Endothelial cell of hepatic sinusoid (primary cell): ENCODE data around the gene HYAL2.
"Not testable (repeated sequence)": the region's sequence is repeated elsewhere in the genome, so short reads cannot be mapped to it uniquely, and the experiment has no call there.

Experiments used
- in situ Hi-C: cut with HindIII; loops from 2 replicates; pipeline ENCODE4 v1.10.0; 2017; ENCODE audit warnings: low sequenced_read_pairs

HYAL2 gene

DNA sequence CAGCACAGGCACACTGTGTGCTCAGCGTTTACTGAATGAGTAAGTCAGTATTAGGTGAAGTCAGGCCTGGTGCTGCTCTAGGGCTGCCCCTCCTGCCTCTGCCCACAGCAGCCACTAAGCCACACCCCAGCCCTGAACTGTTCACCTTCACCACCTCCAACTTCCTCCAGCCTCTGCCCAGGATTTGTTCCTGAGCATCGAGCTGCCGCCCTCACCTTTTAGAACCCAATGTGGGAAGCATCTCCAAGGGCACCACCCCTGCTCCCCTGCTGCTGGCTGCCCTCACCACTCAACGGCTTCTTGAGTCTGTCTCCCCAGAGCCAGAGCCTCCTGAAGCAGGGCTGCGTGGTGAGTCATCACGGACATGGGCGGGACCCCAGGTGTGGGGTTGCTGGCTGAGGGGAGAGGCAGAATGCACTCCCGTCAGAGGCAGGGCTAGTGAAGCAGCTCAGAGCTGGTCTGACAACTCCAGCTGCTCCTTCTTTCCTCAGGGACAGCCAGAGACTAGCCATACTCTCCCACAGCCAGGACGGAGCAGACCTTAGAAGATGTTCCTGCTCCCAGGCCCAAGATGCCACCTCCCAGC is 5.8 kb downstream of the HYAL2 start:
- in situ Hi-C loops: no loop called here

DNA sequence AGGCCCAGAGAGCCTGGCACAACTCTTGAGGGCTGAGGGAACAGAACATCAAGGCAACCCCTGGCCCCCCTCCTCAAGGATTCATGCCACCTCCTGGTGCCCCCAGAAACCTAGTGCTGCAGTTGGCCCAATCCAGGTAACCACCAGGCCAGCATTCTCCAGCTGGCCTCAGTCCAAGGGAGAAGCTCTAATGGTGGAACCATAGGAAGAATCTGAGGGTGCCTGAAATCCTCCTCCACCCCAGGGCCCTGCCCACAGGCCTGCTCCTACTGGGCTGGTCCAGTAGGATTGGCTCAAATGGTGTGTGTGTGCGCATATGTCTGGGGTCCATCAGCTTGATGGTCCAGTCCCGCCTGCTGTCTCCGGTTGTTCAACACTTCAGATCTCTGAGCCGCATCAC is 7.7 kb downstream of the HYAL2 start:
- in situ Hi-C loops: no loop called here

DNA sequence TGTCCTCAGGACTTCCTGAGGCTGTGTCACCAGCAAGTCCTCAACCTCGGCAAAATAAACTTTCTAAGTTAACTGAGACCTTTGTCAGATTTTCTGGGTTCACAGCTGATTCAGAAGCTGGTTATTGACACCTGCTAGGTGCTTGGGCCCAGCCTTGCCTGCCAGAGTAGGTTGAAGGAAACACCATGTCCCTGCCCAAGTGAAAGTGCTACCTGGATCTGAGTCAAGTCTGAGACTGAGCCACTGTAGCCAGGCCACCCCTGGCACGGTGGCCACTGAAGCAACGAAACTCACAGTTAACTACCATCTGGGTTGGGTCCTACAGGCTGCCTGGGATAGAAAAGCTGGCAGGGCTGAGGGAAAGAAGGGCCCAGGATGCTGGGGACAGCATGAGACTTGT is 8.2 kb downstream of the HYAL2 start:
- in situ Hi-C loops: no loop called here

DNA sequence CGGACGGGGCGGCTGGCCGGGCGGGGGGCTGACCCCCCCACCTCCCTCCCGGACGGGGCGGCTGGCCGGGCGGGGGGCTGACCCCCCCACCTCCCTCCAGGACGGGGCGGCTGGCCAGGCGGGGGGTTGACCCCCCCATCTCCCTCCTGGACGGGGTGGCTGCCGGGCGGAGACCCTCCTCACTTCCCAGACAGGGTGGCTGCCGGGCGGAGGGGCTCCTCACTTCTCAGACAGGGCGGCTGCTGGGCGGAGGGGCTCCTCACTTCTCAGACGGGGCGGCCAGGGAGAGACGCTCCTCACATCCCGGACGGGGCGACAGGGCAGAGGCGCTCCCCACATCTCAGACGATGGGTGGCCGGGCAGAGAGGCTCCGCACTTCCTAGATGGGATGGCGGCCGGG is 10.5 kb downstream of the HYAL2 start:
- in situ Hi-C loops: not testable (repeated sequence)

DNA sequence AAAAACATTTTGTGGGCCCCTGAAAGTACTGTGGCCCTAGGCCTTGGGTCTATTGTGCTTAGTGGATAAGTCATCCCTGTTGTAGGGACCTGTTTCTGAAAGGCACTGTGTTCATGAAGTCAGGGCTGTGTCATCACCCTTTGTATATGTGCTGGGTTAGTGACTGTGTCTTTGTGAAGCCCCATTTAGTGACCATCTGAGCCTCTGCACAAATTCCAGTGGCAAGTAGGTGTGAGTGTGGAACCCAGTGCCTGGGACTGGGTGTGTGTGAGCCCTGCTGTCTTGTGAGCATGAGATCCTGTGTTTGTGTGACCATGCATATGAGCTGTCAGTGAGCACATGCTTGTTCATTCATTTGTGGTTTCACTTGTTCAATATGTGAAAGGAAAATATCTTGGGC is 17.9 kb downstream of the HYAL2 start:
- in situ Hi-C loops: no loop called here

DNA sequence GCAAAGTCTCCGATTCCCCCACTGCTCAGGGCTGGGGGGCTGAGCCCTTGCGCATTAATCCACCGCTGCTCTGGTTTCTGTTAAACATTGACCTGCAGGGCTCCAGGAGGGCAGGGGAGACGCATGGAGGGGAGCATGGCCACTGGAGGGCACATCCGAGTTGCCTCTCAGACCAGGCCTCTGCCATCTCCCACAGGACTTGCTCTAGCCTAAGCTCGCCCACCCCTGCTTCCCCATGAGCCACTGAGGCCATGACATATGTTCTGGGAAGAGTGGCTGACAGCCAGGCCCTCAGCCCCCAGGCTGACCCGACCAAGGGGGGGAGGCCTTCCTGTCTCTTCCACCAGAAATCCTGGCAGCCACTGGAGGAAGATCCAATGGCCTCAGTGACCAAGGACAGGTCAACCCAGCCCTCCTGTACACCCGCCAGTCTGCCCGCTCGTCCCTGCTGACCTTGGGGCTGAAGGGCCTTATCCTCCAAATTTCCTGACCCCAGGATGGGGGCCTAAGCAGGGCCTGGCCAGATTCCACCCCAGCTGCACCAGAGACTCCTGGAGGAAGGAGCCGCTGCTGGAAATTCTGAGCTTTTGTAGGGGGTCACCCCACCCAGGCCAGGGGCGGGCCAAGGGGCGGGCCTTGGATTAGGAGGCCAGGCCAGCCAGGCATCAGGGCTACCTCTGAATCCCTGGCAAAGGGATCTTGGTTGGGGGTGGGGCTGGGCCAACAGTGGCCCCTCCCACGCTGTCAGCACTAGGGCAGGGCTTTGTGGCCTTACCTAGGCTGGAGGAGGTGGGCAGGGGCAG is 19.3 kb downstream of the HYAL2 start, which contains the start of gene HYAL1:
Gene HYAL1, minus strand, starts transcription at position 562 of the 803 bp plus-strand sequence. CDS start 618 bp downstream, outside the sequence.
- in situ Hi-C loops: no loop called here

DNA sequence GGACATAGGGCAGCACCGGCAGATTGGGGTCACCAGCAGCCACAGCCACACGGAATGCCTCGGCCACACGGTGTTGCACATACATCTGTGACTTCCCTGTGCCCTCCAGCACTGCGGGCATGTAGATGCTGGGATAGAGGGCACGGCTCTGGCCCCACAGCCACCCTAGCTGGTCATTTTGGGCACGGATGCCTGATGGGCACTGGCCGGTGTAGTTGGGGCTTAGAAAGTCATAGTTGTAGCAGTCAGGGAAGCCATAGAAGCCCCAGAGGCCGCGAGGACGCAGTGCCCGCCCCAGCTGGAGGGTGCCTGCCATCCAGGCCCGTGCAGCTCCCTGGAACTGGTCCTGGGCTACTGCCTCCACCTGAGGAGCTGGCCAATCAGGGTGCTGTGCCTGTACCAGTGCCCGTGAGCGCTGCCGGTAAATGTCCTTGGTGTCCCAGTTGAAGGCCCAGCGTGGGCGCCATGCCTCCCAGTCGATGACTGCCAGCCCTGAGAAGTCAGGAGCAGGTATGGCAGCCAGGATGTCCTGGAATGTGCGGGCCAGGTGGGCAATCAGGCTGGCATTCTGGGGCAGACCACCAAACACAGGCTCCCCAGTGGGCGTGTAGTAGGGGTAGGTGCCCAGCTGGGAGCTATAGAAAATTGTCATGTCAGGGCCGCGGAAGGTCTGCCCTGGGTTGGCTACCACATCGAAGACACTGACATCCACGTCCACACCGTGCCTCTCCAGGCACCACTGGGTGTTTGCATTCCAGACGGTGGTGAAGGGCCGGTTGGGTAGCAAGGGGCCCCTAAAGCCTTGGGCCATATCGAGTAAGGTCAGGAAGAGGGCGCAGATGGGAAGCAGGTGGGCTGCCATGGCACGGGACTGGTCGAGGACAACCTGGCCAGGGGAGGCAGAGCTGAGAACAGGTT is 20.2 kb downstream of the HYAL2 start:
- in situ Hi-C loops: no loop called here

DNA sequence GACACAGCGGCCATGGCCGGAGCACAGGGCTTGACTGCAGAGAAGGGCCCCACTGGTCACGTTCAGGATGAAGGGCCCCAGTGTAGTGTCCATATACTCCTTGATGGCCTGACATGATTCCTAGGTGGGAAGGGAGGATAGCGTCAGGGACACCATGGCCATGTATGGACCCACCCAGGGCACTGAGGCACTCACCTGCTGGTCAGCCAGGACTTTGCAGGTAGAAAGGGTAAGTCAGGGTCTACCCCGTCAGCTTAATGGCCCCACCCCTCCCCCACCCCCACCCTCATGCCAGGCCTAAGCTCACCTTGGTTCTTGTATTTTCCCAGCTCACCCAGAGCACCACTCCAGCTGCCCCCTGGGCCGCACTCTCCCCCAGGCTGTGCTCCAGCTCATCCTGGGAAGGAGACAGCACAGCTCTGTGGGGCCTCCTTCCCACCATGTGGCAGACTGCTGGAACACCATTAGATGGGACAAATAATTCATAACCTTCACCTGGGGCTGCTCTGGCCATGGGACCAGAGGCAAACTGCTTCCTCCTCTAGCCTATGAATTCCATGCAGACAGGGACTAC is 21.8 kb downstream of the HYAL2 start:
- in situ Hi-C loops: no loop called here

DNA sequence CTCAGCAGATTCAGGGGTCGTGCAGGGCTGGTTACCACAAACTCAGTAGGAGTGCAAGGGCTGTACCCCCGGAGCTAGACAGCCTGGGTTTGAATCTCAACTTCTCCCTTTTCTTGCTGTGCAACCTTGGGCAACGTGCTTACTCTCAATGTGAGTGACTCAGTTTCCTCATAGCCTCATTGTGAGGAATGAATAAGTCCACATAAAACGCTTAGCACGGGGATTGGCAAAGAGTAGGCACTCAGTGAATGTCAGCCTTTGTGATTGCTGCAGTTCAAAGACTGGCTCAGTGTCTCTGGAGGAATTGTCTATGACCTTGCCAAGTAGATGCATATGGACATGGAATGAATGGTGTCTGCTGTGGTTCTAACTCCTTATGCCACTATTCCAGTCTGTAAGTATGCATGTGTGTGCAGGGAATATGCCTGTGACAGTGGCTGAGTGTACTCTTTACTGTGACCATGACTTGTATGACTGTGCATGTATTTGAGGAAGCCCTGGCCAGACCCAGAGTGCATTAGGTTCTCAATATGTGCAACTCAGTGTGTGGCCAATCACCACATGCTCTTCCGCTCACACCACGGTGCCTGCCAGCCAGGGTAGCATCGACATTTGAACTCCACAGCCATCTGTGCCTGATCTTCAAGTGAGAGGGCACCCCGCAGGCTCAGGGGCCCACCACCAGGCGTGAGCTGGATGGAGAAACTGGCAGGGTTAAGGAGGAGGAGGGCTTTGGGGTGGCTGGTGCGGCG is 22.4 kb downstream of the HYAL2 start:
- in situ Hi-C loops: no loop called here

DNA sequence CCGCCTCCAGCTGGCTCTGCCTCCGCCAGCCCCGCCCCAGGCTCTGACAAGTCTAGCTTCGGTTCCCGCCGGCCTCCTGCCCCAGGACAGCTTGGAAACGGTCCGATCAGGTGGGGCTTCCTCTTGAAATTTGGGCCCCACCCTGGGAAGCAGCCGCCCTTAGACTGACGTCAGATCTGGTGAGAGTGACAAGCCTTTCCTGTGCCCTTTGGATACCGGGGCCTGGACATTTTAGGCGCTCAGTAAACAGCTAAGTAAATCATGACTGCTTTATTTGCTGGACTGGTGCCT is 23.0 kb downstream of the HYAL2 start:
- in situ Hi-C loops: no loop called here

DNA sequence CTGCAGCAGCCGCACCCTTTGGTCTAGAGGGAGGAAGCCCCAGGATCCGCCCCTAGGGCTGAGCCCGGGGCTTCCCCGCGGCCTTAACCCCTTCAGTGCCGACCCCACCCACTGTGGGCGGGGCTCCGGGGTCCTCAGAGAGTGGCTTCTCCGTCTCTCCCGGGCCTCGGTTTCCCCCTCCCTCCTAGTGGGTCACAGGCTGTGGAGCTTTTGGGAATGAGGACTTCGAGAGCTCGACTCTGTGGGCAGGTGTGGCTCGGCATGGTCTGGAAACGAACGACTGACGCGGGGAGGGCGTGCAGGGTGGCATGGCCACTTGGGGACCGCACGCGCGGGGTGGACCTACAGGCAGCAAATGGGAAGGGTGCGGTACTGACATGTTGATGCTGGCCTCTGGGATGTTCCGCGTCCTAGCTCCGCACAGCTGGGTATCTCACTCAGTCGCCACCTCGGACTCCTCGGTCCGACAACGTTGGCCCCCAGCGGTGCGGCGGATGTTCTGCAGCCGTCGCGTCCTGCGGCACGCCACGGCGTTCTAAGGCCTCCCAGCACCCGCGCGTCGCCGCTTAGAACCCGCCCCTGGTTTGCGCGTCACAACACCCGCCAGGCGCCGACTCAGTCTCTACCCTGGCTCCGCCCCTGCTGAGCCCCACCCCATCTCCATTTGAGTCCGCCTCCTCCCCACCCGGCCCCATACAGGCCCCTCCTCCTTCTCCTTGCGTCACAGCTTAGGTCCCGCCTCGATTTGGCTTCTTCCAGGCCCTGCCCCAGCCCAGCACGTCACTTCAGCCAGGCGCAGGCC is 23.5 kb downstream of the HYAL2 start, which contains the start of the genes HYAL3 and NAA80:
Gene HYAL3, minus strand, starts transcription at position 570 of the 802 bp plus-strand sequence. CDS start 3,803 bp downstream, outside the sequence.
Gene NAA80, minus strand, starts transcription at position 570 of the 802 bp plus-strand sequence. CDS start 1,942 bp downstream, outside the sequence.
- in situ Hi-C loops: no loop called here

DNA sequence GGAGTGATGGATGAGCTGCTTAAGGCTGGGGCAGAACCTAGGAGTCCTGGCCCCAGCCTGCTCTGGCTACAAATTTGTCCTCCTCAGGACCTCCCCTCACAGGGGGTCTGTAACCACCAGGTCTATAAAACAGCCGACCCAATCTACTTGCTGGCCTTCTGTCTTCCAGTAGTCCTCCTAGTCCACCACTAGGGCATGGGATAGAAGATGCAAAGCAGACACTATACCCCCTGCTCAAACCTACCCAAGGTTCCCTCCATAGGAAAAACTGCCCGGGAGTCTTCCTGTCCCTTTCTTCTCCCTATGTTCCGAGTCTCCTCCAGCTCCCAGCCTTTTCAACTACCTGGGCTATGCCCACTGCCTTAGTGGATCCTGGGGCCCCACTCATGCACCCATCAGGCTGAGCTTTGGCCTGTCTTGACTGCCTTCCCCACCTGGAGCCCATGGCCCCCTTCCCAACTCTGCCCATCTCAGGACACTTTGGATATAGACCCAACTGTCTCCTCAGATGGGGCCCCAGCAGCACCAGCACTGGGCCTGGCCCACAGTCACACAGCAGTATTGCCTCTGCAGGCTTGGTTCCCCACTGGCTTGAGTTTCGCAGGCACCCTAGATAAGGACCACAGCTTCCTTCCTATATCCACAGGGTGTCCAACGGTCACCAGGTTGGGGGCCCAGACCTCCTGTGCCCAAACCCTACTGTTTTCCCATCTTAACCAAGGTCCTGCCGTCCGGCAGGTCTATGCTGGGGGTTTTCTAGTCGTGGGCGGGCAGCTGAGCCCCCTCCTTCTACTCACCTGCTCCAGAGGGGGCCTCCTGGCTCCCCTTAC is 24.4 kb downstream of the HYAL2 start:
- in situ Hi-C loops: no loop called here

DNA sequence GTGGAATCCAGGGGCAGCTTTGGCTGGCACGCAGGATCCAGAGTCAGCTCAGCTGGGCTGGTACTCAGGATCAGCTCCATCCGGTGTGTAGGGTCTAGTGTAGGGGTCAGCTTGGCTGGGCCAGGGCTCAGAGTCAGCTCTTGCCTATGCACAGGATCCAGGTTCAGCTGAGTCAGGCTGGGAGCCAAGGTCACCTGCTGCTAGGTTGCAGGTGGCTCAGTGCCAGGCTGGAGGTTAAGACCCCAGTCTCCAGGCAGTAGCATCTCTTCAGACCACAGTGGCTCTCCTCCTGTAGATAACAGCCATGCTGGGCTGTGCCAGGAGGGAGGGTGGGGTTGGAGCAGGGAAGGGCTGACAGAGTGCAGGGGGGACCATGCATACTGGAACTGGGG is 25.2 kb downstream of the HYAL2 start:
- in situ Hi-C loops: no loop called here

DNA sequence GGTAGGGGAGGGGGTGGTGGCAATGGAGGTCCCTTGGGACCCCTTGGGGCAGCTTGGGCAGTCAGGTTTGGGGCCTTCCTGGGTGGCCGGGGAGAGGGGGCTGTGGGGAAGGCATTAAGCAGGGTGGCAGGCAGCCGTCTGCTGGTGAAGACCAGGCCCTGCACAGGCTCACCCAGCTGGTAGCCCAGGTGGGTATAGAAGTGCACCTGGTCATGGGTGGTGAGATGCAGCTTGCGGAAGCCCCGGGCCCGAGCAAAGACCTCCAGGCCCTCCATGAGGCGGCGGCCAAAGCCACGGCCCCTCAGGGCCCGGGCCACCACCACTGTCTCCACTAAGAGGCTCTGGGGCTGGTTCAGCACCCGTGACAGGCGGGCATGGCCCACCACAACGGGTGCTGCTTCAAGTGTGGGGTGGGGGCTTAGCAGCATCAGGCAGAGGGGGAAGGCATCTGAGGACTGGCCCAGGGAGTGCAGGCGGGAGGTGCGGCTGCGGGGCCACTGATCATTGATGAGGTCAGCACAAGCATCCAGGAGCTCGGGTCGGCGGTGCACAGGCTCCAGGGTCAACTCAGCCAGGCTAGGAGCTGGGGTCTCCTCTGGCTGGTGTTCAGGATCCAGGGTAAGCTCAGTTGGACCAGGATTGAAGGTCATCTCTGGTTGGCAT is 25.7 kb downstream of the HYAL2 start:
- in situ Hi-C loops: no loop called here

DNA sequence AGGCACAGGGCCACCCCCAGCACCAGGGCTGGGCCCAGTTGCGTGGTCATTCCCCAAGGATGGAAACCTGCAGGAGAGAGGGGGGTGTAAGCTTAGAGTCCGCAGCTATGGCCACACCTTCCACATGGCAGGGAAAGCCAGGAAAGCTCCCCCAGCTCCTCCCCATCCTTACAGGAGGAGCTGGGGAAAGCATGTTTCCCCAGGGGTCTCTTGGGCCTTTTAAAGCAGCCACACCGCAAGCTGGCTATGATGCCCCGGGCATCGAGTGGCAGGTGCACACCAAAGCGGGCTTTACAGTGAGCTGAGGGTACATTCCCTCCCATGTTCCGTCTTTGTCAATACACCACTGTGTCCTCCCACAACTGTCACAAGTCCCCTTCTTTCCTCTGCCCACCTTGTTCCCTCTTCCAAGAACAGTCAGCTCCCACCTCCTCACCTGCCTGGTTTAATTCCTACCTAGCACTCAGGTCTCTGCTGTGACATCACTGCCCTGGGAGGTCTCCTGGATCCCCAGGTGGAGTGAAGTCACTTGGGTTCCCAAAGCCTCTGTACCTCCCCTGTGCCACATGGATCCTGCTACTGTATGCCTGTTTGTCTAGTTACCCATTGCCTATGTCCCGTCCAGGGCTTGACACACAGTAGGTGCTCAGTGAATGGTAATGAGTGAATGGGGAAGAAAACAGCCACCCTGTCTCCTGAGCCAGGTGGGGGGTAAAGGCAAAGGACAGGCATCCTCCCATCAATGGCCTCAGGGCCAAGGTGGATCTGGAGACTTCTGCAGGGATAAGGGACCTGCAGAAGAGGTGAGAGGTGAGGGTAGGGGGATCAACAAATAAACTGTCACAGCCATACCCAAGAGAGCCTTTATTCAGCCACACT is 26.8 kb downstream of the HYAL2 start:
- in situ Hi-C loops: no loop called here

DNA sequence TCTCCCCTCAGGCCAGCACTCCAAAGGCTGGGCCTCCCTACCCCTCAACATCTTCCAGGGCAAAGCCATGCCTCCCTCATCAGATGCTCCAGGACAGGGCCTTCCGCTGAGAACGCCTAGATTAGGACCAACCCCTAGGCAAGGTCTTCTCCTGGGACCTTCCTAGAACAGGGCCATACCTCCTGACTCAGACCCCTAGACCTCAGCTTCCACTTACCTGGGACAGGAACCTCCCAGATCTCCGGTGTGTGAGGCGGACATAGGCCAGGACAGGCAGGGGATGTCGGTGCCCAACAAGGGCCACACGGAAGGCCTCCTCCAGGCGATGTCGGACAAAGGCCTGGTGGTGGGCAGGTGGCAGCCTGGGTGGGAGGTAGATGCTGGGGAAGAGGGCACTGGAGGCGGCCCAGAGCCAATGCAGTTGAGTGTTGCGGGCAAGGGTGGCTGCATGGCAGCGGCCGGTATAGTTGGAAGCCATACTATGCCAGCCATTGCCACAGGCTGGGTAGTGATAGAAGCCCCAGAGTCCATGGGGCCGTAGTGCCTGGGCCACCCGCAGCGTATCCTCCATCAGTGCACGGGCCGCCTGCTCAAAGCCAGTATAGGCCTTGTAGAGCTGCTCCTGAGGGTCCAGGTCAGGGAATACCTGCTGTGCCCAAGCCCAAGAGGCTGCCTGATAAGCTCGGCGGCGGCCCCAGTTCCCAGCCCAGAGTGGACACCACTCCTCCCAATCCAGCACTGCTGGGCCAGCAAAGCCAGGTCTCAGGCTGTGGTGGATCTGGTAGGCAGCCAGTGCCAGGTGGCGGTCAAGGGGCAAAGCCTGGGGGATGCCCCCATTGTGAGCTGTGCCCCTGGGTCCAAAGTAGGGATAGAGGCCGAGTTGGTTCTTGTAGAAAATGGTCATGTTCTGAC is 27.8 kb downstream of the HYAL2 start:
- in situ Hi-C loops: no loop called here
